BLaER1 (cell line): ENCODE measurements around the gene TASOR2.
A peak's percentile ranks its signal among the peaks of the same experiment; 100 is the strongest.

Experiments used
- H3K27ac ChIP-seq: shearing (Covaris generic); formaldehyde crosslinking; 2 replicates; pipeline ENCODE4 v1.8.1; 2022
- H3K27me3 ChIP-seq: shearing (Covaris generic); formaldehyde crosslinking; 2 replicates; pipeline ENCODE4 v1.8.1; 2022
- H3K36me3 ChIP-seq: shearing (Covaris generic); formaldehyde crosslinking; 2 replicates; pipeline ENCODE4 v1.8.1; 2022
- H3K4me1 ChIP-seq: shearing (Covaris generic); formaldehyde crosslinking; 2 replicates; pipeline ENCODE4 v1.8.1; 2022
- H3K4me2 ChIP-seq: shearing (Covaris generic); formaldehyde crosslinking; 2 replicates; pipeline ENCODE4 v1.8.1; 2022
- H3K4me3 ChIP-seq: shearing (Covaris generic); formaldehyde crosslinking; 2 replicates; pipeline ENCODE4 v1.8.1; 2022
- H3K9ac ChIP-seq: shearing (Covaris generic); formaldehyde crosslinking; 2 replicates; pipeline ENCODE4 v1.8.1; 2022
- H3K9me3 ChIP-seq: shearing (Covaris generic); formaldehyde crosslinking; 2 replicates; pipeline ENCODE4 v1.8.1; 2022
- H4K20me1 ChIP-seq: shearing (Covaris generic); formaldehyde crosslinking; 2 replicates; pipeline ENCODE4 v1.8.1; 2022
- Cebpa-rat ChIP-seq: shearing (Covaris generic); IDR thresholded peaks from 2 replicates; pipeline ENCODE4 v1.8.1; 2022

Gene TASOR2

GRCh38 chr10:5645375-5645774 is 39.3 kb upstream of the TASOR2 start:
- Histone ChIP-seq H3K27me3 (no peaks in the 10 kb centered on the region), H3K9ac (peak overlapping the region; percentile 3; the same call in 1 of the 2 replicates), H4K20me1 (no peaks in the 10 kb centered on the region), H3K4me2 (peak overlapping the region; percentile 82), H3K4me1 (peaks cover 42% of the 10 kb centered on the region), H3K9me3 (no peaks in the 10 kb centered on the region), H3K36me3 (peaks cover 18% of the 10 kb centered on the region), H3K4me3 (no peak overlapping the region), H3K27ac (peak overlapping the region; percentile 71)
- no peak for TF ChIP-seq Cebpa-rat

GRCh38 chr10:5645944-5646617 is 38.6 kb upstream of the TASOR2 start:
- TF ChIP-seq Cebpa-rat, result no peak
- Histone ChIP-seq H3K9ac (peak overlapping the region; percentile 3; the same call in 1 of the 2 replicates), H3K4me3 (no peak overlapping the region), H3K27ac (peak overlapping the region; percentile 71), H3K9me3 (no peaks in the 10 kb centered on the region), H3K27me3 (no peaks in the 10 kb centered on the region), H3K36me3 (peaks cover 12% of the 10 kb centered on the region), H3K4me2 (peak overlapping the region; percentile 82), H4K20me1 (no peaks in the 10 kb centered on the region), H3K4me1 (peaks cover 35% of the 10 kb centered on the region)

- Histone ChIP-seq H3K4me3 (no peak overlapping the region), H3K4me2 (no peak overlapping the region), H3K27ac (no peak overlapping the region), H3K36me3 (peaks cover 3% of the 10 kb centered on the region; the same call in 1 of the 2 replicates), H4K20me1 (peaks cover 6% of the 10 kb centered on the region; the same call in 1 of the 2 replicates), H3K9ac (no peak overlapping the region), H3K9me3 (no peaks in the 10 kb centered on the region), H3K4me1 (peaks cover 34% of the 10 kb centered on the region), H3K27me3 (no peaks in the 10 kb centered on the region)
- no peak for TF ChIP-seq Cebpa-rat
Observed at GRCh38 chr10:5647507-5648240, 37.0 kb upstream of the TASOR2 start.

- Histone ChIP-seq H3K4me2 (no peak overlapping the region), H3K4me3 (no peak overlapping the region), H3K27me3 (no peaks in the 10 kb centered on the region), H4K20me1 (peaks cover 11% of the 10 kb centered on the region; the same call in 1 of the 2 replicates), H3K9me3 (no peaks in the 10 kb centered on the region), H3K27ac (no peak overlapping the region), H3K9ac (no peak overlapping the region), H3K36me3 (peaks cover 5% of the 10 kb centered on the region; the same call in 1 of the 2 replicates), H3K4me1 (peaks cover 33% of the 10 kb centered on the region)
- no peak for TF ChIP-seq Cebpa-rat
Observed at GRCh38 chr10:5648494-5649457, 35.9 kb upstream of the TASOR2 start.

- Histone ChIP-seq H3K27me3 (no peaks in the 10 kb centered on the region), H3K9ac (no peak overlapping the region), H3K36me3 (peaks cover 5% of the 10 kb centered on the region; the same call in 1 of the 2 replicates), H3K4me3 (no peak overlapping the region), H3K4me2 (no peak overlapping the region), H3K27ac (no peak overlapping the region), H3K4me1 (peaks cover 29% of the 10 kb centered on the region), H3K9me3 (no peaks in the 10 kb centered on the region), H4K20me1 (peaks cover 11% of the 10 kb centered on the region; the same call in 1 of the 2 replicates)
- TF ChIP-seq Cebpa-rat, result no peak
Observed at GRCh38 chr10:5649746-5650145, 34.9 kb upstream of the TASOR2 start.

GRCh38 chr10:5650664-5651387 is 33.8 kb upstream of the TASOR2 start:
- Histone ChIP-seq H3K27ac (no peak overlapping the region), H3K9ac (no peak overlapping the region), H3K4me3 (no peak overlapping the region), H4K20me1 (peaks cover 11% of the 10 kb centered on the region; the same call in 1 of the 2 replicates), H3K9me3 (no peaks in the 10 kb centered on the region), H3K4me2 (no peak overlapping the region), H3K36me3 (peaks cover 5% of the 10 kb centered on the region; the same call in 1 of the 2 replicates), H3K27me3 (no peaks in the 10 kb centered on the region), H3K4me1 (peaks cover 29% of the 10 kb centered on the region)
- TF ChIP-seq Cebpa-rat, result no peak

- Histone ChIP-seq H3K4me1 (peaks cover 24% of the 10 kb centered on the region), H4K20me1 (peaks cover 11% of the 10 kb centered on the region; the same call in 1 of the 2 replicates), H3K9me3 (no peaks in the 10 kb centered on the region), H3K27ac (no peak overlapping the region), H3K27me3 (no peaks in the 10 kb centered on the region), H3K4me3 (no peak overlapping the region), H3K36me3 (peaks cover 5% of the 10 kb centered on the region; the same call in 1 of the 2 replicates), H3K9ac (no peak overlapping the region), H3K4me2 (no peak overlapping the region)
- no peak for TF ChIP-seq Cebpa-rat
Observed at GRCh38 chr10:5651388-5651764, 33.3 kb upstream of the TASOR2 start.

GRCh38 chr10:5652746-5653145 is 31.9 kb upstream of the TASOR2 start:
- no peak for TF ChIP-seq Cebpa-rat
- H3K27me3 ChIP-seq, result no peaks in the 10 kb centered on the region
- peaks cover 26% of the 10 kb centered on the region for H3K4me1 ChIP-seq
- H4K20me1 ChIP-seq, result peaks cover 11% of the 10 kb centered on the region; the same call in 1 of the 2 replicates
- peaks cover 5% of the 10 kb centered on the region; the same call in 1 of the 2 replicates for H3K36me3 ChIP-seq
- H3K9me3 ChIP-seq, result no peaks in the 10 kb centered on the region
- no peak overlapping the region for H3K4me2 ChIP-seq
- no peak overlapping the region for H3K9ac ChIP-seq
- H3K27ac ChIP-seq, result no peak overlapping the region
- H3K4me3 ChIP-seq, result no peak overlapping the region
